Chondrocyte (in vitro differentiated cells): ENCODE results near the gene ATAD3C. TPM values are rescaled to one million over a fixed set of nuclear protein-coding genes. Genes with fewer than 3 reads are reported as not detected.
"Not testable (repeated sequence)": the region's sequence is repeated elsewhere in the genome, so short reads cannot be mapped to it uniquely, and the experiment has no call there.

Experiments used
- DNase-seq: peaks from one replicate; pipeline ENCODE4 v3.0.0; 2021; ENCODE audit warnings: mixed read lengths, low spot score
- H3K27ac Mint-ChIP-seq: one replicate; pipeline ENCODE4 v1.8.0; 2021; ENCODE audit warnings: mild to moderate bottlenecking, moderate library complexity, mixed read lengths; ENCODE audit not compliant: unreplicated experiment
- H3K27me3 Mint-ChIP-seq: 2 replicates; pipeline ENCODE4 v1.8.0; 2021; ENCODE audit warnings: low read depth, mixed read lengths
- H3K36me3 Mint-ChIP-seq: 2 replicates; pipeline ENCODE4 v1.8.0; 2021; ENCODE audit warnings: low read depth, mixed read lengths
- H3K4me1 Mint-ChIP-seq: 2 replicates; pipeline ENCODE4 v1.8.0; 2021; ENCODE audit warnings: low read depth, mild to moderate bottlenecking, mixed read lengths
- H3K4me3 Mint-ChIP-seq: one replicate; pipeline ENCODE4 v1.8.0; 2021; ENCODE audit warnings: mild to moderate bottlenecking, moderate library complexity, mixed read lengths; ENCODE audit not compliant: unreplicated experiment
- H3K9me3 Mint-ChIP-seq: 2 replicates; pipeline ENCODE4 v1.8.0; 2021; ENCODE audit warnings: low read depth, mixed read lengths
- total RNA-seq: library from RNA; stranded (reverse); gene quantifications from 3 replicates; pipeline ENCODE4 v1.2.1, GENCODE V29; 2021
- TF ChIP-seq, protein P1 (sequence below): fragments of 200-600 bp; sonication (generic); IDR thresholded peaks from 2 replicates; pipeline ENCODE4 v1.5.0; 2021; ENCODE audit warnings: antibody characterized with exemption, mild to moderate bottlenecking, moderate library complexity

Gene ATAD3C
- total RNA-seq, 1 donor from 2014 or later: 1.3 TPM

DNA sequence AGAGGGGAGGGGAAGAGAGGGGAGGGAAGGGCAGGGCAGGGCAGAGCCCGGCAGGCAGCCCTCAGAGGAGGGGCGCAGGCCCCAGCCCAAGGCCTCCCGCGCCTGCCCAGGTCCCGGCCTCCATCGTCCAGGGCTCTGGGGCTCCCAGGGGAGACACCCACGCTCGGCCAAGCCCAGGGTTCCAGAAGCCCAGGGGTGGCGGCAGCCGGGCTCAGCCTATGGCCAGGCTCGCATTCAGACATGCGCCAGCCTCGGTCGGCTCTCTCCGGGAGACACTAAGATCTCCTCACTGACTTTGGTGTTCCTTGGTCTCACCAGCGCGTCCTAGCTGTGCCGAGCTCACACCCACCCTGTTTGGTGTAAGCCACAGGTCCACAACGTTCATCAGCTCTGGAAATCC lies 21.3 kb upstream of the ATAD3C start:
- H3K27me3 Mint-ChIP-seq: no peaks in the 10 kb centered on the region
- TF ChIP-seq, protein P1, sequence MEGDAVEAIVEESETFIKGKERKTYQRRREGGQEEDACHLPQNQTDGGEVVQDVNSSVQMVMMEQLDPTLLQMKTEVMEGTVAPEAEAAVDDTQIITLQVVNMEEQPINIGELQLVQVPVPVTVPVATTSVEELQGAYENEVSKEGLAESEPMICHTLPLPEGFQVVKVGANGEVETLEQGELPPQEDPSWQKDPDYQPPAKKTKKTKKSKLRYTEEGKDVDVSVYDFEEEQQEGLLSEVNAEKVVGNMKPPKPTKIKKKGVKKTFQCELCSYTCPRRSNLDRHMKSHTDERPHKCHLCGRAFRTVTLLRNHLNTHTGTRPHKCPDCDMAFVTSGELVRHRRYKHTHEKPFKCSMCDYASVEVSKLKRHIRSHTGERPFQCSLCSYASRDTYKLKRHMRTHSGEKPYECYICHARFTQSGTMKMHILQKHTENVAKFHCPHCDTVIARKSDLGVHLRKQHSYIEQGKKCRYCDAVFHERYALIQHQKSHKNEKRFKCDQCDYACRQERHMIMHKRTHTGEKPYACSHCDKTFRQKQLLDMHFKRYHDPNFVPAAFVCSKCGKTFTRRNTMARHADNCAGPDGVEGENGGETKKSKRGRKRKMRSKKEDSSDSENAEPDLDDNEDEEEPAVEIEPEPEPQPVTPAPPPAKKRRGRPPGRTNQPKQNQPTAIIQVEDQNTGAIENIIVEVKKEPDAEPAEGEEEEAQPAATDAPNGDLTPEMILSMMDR: no peak
- no peaks in the 10 kb centered on the region for H3K9me3 Mint-ChIP-seq
- no peaks in the 10 kb centered on the region for H3K36me3 Mint-ChIP-seq
- no peak overlapping the region for H3K27ac Mint-ChIP-seq
- peak overlapping the region; percentile 41 for H3K4me3 Mint-ChIP-seq
- peak; percentile 81 for DNase-seq
- peaks cover 31% of the 10 kb centered on the region for H3K4me1 Mint-ChIP-seq

DNA sequence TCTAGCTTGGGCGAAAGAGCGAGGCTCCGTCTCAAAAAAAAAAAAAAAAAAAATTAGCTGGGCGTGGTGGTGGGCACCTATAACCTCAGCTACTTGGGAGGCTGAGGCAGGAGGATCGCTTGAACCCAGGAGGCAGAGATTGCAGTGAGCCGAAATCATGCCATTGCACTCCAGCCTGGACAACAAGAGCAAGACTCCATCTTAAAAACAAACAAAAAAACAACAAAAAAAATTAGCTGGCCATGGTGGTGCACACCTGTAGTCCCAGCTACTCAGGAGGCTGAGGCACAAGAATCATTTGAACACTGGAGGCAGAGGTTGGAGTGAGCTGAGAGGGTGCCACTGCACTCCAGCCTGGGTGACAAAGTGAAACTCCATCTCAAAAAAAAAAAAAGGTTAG lies 20.5 kb upstream of the ATAD3C start:
- not testable (repeated sequence) for DNase-seq, H3K36me3 Mint-ChIP-seq, H3K27ac Mint-ChIP-seq, H3K4me3 Mint-ChIP-seq, H3K9me3 Mint-ChIP-seq, H3K27me3 Mint-ChIP-seq
- H3K4me1 Mint-ChIP-seq: peaks cover 36% of the 10 kb centered on the region

DNA sequence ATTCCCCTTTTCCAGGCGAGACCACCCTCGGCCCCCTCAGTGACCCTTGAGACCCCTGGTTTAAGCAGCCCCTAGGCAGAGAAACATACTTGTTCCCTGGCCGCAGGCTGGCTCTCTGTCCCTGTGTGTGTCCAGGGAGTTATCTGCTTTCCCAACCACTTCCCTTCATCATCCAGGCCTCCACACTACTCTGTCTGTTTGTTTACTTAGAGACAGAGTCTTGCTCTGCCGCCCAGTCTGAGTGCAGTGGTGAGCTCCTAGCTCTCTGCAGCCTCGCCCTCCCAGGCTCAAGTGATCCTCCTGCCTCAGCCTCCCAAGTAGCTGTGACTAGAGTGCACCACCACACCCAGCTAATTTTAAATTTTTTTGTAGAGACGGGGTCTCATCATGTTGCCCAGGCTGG lies 19.8 kb upstream of the ATAD3C start:
- Mint-ChIP-seq H3K27me3 (no peaks in the 10 kb centered on the region), H3K4me3 (no peak overlapping the region), H3K9me3 (no peaks in the 10 kb centered on the region), H3K27ac (peak overlapping the region; percentile 90), H3K36me3 (no peaks in the 10 kb centered on the region), H3K4me1 (peaks cover 39% of the 10 kb centered on the region)
- TF ChIP-seq, protein P1: no peak
- DNase-seq: no peak

DNA sequence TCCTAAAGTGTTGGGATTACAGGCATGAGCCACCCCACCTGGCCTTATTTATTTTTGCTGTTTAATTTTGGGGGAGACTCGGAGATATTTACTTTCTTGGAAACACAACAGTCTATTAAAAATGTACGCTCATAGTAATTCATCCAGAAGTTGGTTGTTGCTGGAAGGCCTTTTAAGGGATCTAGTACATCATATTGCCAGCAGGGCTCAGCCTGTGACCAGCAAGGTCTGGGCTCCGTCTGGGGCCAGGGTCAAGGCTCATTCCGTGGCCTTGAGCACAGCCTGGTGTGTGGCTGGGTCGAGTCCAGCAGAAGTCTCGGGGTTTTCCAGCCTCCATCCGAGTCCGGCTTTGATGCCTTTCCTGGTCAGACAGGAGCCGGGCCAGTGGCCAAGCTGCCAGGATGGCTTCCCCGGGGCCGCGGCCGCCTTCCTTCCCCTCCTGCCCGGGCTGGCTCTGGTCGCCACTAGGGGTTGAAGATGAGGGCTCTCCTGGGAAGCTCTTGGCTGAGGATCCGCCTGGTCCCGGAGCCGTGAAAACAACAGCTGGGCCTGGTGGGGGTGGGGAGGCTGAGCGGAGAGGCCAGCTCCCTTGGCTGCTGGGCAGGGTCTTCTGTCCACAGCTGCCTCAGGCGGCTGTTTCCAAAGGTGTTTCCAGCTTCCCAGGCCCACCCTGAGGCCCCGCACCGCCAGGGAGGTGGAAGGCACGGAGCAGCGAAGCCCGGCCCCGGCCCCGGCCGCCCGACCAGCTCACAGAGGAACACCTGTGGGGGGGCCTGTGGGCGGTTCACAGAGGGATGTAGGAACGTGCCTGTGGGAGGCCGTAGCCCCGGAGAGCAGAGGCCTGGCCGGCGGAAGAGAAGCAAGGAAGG lies 19.1 kb upstream of the ATAD3C start:
- Mint-ChIP-seq H3K4me1 (peaks cover 43% of the 10 kb centered on the region), H3K4me3 (no peak overlapping the region), H3K9me3 (no peaks in the 10 kb centered on the region), H3K27me3 (no peaks in the 10 kb centered on the region), H3K36me3 (no peaks in the 10 kb centered on the region), H3K27ac (peak overlapping the region; percentile 90)
- TF ChIP-seq, protein P1: peak; percentile 53
- peak; percentile 93 for DNase-seq

DNA sequence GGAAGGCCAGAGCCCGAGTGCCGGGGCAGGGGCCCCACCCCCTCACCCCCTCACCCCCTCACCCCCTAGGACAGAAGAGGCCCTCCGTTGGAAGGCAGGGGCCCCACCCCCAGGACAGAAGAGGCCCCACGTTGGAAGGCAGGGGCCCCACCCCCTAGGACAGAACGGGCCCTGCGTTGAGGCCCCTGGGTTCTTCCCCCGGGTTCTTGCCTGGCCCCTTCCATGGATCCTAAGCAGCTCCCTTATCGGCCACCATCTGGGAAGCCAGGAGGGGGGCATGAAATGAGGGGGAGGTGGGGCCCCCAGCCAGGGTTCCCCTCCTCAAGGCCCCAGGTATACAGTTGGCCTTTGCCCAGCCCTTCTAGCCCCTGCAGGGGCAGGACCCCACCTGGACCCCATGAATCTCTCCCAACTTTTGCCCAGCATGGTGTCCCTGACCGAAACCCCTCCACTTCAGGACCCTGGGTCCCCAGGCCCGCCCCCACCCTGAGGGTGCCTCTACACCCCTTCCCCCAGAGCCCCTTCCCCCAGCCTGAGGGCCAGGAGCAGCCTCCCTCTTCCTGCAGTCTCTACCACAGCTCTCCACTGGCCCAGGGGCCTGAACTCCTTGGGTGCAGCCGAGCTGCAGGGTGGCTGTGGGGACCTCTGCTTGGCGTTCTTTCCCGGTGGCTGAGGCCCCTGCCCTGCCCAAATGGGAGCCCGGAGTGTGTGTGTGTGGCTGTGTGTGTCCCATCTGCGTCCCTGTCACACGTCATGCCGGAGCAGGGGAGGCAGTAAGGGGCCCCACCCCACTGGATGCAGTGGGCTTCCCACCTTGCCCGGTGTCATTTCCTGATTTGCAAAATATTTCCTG lies 18.3 kb upstream of the ATAD3C start:
- no peaks in the 10 kb centered on the region for H3K36me3 Mint-ChIP-seq
- no peak for DNase-seq
- TF ChIP-seq, protein P1: no peak
- H3K4me3 Mint-ChIP-seq: no peak overlapping the region
- H3K4me1 Mint-ChIP-seq: peaks cover 43% of the 10 kb centered on the region
- no peaks in the 10 kb centered on the region for H3K9me3 Mint-ChIP-seq
- H3K27ac Mint-ChIP-seq: peak overlapping the region; percentile 36
- H3K27me3 Mint-ChIP-seq: no peaks in the 10 kb centered on the region
